HG02759 (cell line): Measurements from ENCODE around the gene GTF3C1.

ENCODE experiments used
- ATAC-seq: cut with Tn5 transposase; IDR thresholded peaks from one replicate; pipeline ENCODE4 v1.9.1; 2021; ENCODE audit warnings: mild to moderate bottlenecking, moderate library complexity; ENCODE audit not compliant: unreplicated experiment

GTF3C1 gene

DNA sequence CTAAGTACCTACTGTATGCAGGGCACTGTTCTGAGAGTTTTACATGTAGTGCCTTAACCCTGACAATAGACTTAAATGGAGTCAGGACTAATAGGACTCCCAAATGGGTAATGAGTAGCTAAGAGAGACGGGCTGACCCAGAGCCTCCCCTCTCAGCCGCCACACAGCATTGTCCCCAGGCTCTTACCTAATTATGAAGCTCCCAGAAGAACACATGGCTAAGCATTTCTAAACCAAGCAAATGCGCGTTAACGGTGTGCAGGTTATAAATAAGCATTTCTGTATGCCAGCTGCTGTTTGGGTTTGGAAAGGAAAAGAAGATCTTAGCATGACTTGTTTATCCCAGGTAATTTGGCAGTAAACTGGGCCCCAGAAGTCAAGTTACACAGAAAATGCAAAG is 14.5 kb upstream of the GTF3C1 start:
- ATAC-seq: no peak

DNA sequence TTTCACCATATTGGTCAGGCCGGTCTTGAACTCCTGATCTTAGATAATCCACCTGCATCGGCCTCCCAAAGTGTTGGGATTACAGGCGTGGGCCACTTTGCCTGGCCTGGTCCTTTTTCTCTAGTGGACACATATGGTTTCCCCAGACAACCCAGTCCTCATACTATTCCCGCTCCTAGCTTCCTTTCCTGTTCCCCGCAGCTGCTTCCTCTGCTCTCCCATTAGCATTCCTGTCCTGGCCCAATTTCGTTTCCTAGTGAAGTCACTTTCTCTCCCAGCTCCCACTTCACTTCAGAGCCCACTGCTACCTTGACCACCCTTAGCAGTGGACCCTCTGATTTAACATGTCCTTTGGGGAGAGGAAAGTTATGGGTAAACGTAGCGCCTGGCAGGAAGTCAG is 11.5 kb upstream of the GTF3C1 start:
- ATAC-seq: no peak

DNA sequence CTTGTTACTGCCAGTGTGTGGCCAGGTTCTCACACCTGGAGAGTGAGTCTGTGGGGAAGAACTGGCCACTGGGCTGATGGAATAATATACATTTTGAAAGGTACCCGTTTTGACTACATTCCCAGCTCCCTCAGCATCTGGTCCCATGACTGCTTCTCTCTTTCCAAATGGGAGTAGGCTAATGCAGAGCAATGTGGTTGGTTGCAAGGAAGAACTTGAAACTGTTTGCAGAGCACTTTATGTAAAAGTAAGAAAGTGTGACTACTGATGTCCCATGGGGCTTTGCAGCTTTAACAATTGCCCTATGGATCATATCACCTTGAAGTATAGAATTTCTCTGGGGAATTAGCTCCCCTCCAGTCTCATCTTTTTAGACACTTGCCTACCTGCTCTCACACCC is 9.2 kb upstream of the GTF3C1 start:
- no peak for ATAC-seq

DNA sequence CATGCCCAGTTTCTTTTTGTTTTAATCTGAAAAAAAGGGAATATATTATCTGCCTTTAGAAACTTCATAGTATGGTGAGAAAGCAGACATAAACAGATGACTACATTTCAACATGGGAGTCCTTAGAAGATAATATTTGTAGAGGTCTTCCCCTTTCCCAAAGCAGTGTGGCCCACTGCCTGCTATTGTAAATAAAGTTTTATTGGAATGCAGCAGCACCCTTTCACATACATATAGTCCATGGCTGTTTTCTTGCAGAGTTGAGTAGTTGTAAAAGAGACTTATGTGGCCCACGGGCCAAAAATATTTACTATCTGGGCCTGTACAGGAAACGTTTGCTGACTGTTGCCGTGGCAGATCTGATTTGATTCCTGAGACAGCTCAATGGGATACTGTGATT is 8.7 kb upstream of the GTF3C1 start:
- no peak for ATAC-seq

GRCh38 chr16:27556471-27556870 is 6.8 kb upstream of the GTF3C1 start:
- ATAC-seq: no peak

DNA sequence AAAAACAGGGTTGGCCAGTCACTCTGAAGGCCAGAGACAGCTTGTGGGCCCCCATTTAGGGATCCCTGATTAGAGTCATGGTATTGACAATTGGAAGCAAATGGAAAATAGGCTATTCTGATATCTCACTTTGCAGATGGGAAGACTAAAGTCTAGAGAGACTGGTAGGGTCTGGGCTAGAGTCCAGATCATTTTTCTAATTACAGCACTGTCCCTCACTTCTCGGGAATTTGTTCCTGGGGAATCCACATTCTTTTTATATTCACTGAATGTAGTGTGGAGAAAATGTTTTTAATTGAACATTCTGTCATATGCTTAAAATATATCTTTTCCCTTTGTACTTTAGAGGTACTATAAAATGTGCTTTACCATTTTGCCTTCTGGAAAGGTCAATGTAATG is 1.3 kb upstream of the GTF3C1 start:
- ATAC-seq: no peak

DNA sequence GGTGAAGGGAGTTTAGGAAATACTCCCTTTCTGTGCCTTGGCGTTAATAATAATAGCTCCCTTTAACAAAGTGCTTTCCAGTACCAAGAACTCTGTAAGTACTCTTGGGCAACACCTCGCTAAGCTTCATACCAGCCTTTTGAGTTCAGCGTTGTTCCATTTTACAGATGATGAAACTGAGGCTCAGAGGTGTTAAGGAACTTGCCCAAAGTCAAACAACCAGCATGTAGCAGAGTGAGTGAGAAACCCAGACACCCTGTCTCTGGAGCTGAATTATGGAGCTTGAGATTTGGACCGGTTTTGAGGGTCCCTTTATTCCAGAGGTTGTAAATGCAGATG is 838 bp upstream of the GTF3C1 start:
- no peak for ATAC-seq

- peak; percentile 29 for ATAC-seq
These were observed 308 bp downstream of the GTF3C1 start for GRCh38 chr16:27549464-27549745.

- no peak for ATAC-seq
These were observed 1.9 kb downstream of the GTF3C1 start for GRCh38 chr16:27547851-27548250.

GRCh38 chr16:27547134-27547533 is 2.6 kb downstream of the GTF3C1 start:
- ATAC-seq: no peak

DNA sequence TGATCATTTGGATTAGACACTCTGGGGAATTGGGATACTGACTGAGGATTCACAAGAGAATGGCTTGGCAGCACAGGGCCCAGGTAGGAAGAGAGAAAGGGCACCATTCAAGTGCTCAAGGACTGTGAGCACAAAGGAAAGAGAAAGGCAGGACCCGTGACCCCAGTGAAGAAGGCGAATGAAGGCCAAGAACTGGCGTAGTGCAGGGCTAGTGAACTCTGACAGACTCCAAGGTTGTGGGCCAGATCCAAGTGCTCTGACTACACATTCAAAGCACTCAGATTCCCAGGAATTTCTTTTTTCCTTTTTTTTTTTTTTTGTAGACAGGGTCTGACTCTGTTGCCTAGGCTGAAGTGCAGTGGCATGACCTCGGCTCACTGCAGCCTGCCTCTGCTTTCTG is 5.0 kb downstream of the GTF3C1 start:
- ATAC-seq: no peak

DNA sequence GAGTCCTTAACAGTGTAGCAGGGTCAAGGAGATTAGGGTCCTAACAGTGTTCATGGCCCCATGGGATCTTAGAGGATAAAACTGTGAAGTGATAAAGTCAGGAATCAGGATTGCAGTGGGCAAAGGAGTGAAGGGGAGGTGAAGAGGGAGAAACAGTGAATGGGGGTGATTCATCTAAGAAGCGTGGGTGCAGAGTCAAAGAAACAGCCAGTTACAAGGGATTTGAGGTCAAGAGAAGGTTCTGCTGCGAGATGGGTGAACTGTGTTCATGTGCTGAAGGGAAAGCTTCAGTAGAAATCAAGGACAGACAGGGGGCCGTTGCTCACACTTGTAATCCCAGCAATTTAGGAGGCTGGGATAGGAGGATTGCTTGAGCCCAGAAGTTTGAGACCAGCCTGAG is 5.9 kb downstream of the GTF3C1 start:
- ATAC-seq: no peak

GRCh38 chr16:27539636-27540035 is 10.1 kb downstream of the GTF3C1 start:
- ATAC-seq: no peak

DNA sequence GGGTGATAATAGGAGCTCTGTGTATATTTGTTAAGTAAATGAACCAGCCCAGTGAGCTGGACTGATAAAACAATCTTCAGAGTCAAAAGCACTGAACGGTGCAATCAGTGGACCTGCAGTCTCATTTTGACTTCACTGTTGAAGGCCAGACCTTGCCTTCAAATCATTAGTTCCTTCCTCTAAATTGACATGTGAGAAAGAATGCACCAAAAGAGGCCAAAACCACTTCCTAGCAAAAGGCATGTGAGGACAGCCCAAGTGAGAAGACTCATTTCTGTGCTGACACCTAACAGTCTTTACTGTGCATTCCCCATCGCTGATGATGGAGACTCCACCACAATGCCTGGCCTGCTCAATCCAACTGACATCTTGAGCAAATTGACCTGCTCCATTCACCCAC is 10.6 kb downstream of the GTF3C1 start:
- no peak for ATAC-seq

DNA sequence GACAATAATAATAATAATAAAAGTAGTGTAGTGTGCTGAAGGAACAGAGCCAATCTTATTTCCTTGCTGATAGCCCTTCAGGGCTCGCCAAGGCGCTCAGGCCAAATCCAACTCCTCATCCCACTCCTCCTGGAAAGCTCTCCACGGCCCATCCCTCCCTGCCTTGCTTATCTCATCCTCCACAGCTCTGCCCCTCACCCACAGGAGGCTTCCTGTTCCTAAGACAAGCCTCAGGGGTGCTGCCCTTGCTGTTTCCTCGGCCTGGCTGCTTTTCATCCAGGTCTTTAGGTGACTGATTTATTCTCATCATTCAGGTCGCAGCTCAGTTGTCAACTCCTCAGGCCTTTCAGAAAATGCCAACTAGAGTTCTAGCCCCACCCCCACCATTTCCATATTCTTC is 11.2 kb downstream of the GTF3C1 start:
- no peak for ATAC-seq

DNA sequence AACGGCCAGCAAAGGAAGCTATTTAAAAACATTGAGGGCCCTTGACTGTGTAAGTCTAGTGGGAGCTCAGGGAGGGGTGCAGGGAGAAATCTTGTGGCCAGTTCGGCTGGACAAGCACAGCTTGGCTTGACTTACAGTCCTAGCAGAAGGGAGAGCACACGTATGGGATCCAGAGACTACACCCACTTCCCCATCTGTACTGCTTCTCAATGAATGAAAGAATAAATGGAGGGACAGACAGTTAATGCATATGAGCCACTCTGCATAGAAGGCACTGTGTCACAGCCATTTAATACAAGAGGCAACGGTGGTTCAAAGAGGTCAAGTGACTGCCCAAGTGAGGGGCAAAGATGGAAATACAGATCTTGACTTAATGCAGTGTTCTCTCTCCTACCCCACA is 15.5 kb downstream of the GTF3C1 start:
- no peak for ATAC-seq

- ATAC-seq: no peak
These were observed 17.6 kb downstream of the GTF3C1 start for GRCh38 chr16:27531826-27532800.

DNA sequence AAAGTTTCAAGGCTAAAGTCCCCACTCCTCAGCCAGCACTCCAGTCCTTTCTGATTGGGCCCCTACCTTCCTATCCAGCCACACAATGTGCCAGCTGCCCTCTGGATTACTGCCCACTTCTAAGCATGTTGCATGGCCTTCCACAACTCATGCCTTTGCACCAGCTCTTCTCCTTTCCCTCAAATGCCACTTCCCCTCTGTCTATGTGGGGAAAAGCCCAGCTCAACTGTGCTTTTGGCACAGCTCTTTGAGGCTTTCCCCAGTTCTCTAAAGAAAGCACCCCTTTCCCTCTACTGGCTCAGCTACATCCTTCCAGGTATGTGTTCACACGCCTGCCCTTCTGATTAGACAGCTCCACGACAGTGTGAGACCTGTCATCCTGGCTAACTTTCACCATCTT is 18.5 kb downstream of the GTF3C1 start:
- ATAC-seq: no peak

DNA sequence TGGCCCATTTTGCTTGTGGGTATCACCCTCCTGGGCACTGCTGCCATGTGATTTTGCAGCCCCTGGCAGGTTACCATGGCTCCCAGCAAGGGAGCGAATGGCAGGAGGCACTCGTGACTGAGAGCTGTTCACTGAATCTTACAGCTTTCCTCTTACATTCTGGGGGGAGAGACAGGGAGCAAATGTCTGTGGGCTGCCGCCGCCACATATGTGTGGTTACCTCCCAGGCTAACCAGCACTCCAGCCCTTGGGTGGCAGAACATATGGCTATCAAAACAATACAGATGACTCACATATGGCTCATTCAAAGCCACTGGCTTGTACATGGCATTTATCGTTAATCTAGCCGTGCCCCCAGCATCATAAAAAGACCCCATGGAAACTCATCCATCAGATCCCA is 19.8 kb downstream of the GTF3C1 start:
- ATAC-seq: no peak

DNA sequence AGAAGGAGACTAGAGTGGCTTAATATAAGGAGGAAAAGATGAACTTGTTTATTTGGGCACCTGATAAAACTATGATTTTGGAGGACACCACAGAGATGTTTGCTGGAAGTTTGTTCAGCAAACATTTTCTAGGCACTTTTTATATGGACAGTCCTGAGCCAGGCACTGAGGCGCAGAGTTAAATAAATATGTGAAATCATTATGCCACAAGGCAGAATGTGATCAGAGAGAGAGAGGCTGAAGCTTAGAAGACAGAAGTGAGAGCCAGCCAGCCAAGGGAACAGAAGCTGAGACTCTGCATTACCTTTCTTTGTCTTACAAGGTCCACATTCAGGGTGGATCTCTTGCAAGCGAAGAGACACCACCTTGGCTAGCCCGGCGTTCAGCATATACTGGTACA is 21.4 kb downstream of the GTF3C1 start:
- no peak for ATAC-seq

DNA sequence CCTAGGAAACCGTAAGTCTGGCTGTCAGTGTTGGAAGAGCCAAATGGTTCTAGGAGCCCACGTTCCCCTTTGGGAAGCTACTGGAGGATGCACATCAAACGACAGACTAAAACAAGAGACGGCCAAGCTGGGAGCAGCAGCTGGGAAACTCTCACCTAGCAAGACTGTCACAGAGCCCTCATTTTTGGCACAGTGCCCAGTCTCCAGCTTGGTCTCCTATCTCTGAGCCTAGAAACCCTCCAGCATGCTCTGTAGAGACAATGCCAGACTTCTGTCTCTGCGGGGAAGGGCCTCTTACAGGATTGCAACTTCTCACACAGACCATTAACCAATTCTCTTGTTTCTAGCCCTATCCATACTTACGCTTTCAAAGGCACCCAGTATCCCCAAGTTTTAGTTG is 23.5 kb downstream of the GTF3C1 start:
- no peak for ATAC-seq

DNA sequence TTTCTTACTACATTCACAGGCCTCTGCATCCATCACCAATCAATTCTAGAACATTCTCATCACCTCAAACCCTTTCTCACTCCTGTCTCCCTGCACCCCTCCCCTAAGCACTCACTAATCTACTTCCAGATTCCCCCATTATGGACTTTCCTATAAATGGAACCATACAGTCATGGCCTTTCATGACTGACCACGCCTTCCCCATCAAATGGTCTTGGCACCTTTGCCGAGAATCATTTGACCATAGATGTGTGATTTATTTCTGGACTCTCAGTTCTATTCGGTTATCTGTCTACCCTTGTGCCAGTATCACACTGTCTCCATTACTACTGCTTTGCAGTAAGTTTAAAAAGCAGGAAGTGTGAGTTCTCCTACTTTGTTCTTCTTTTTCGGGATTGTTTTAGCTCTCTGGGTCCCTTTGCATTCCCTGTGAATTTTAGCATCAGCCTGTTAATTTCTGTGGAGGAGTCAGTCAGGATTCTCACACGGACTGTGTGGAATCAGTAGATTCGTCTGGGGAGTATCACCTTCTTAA is 27.5 kb downstream of the GTF3C1 start:
- no peak for ATAC-seq
